Measurements from ENCODE around the gene TRPC3.

DNA sequence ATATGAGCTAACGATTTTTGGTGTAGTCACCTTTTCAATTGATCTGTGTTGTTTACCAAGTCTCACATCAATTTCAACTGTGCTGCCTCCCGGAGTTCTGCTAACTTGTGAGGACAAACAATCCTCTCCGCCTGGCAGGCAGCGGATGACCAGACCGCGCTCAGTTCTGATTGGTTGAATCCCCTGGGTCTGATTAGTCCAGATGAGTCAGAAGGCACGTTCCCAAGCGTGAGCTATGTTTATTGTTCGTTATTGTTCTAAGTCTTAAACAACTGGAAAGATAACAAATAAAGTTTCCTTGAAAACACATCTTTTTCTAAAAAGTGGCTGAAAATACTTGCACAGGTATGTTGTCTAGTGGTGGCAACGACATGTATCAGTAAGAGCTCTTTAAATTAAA lies 37.9 kb upstream of the TRPC3 start:
- TF ChIP-seq CTCF (IDR thresholded peaks at IDR 0.05) (no peak), POLR2A (IDR thresholded peaks at IDR 0.05) (no peak)
